HCT116 (cell line): ENCODE results near the gene NIPA2.

Source experiments
- CBX3 ChIP-seq: IDR thresholded peaks from 2 replicates; pipeline ENCODE4 v1.6.1; 2012; ENCODE audit warnings: low read depth
- EZH2 ChIP-seq: fragments of 200-600 bp; sonication (generic); IDR thresholded peaks from 2 replicates; pipeline ENCODE4 v1.6.1; 2017; ENCODE audit warnings: antibody characterized with exemption, mixed run types
- EZH2phosphoT487 ChIP-seq: fragments of 200-600 bp; IDR thresholded peaks from 2 replicates; pipeline ENCODE4 v1.6.1; 2018; ENCODE audit warnings: antibody characterized with exemption, borderline replicate concordance
- JUND ChIP-seq: IDR thresholded peaks from 2 replicates; pipeline ENCODE4 v1.6.1; 2012
- MAX ChIP-seq: IDR thresholded peaks from 2 replicates; pipeline ENCODE4 v1.6.1; 2012
- POLR2A ChIP-seq: IDR thresholded peaks from 2 replicates; pipeline ENCODE4 v1.7.0; 2011; ENCODE audit warnings: borderline replicate concordance; ENCODE audit not compliant: insufficient read depth, insufficient read length; ENCODE audit errors: extremely low read depth
- POLR2AphosphoS5 ChIP-seq: IDR thresholded peaks from 2 replicates; pipeline ENCODE4 v1.6.1; 2011; ENCODE audit warnings: mild to moderate bottlenecking, low read depth, low read length, moderate library complexity
- RAD21 ChIP-seq: IDR thresholded peaks from 2 replicates; pipeline ENCODE4 v1.6.1; 2012; ENCODE audit warnings: low read depth, mild to moderate bottlenecking
- SIN3A ChIP-seq: IDR thresholded peaks from 2 replicates; pipeline ENCODE4 v1.6.1; 2012; ENCODE audit warnings: low read depth
- SP1 ChIP-seq: IDR thresholded peaks from 2 replicates; pipeline ENCODE4 v1.6.1; 2012; ENCODE audit warnings: low read depth
- SRF ChIP-seq: IDR thresholded peaks from 2 replicates; pipeline ENCODE4 v1.6.1; 2012; ENCODE audit warnings: low read depth
- TCF7L2 ChIP-seq: IDR thresholded peaks from 2 replicates; pipeline ENCODE4 v1.7.0; 2011; ENCODE audit warnings: borderline replicate concordance, inconsistent platforms; ENCODE audit not compliant: insufficient read depth, insufficient read length; ENCODE audit errors: extremely low read depth
- ZFX ChIP-seq: fragments of 450-650 bp; IDR thresholded peaks from 2 replicates; pipeline ENCODE4 v1.6.1; 2017
- TF ChIP-seq, protein P1 (sequence below), 3 experiments: fragments of 200-600 bp in 1 of 3; sonication (generic) in 1 of 3; IDR thresholded peaks in 2 of 3; conservative IDR thresholded peaks in 1 of 3; 2 replicates each; pipeline ENCODE4 v1.5.1; 2012 to 2017; ENCODE audit warnings: low read depth in 2 of 3, low read length in 2 of 3, antibody characterized with exemption in 1 of 3, borderline replicate concordance in 1 of 3, control low read depth in 1 of 3, mild to moderate bottlenecking in 1 of 3, mixed read lengths in 1 of 3, mixed run types in 1 of 3, moderate library complexity in 1 of 3; ENCODE audit not compliant: insufficient read depth in 1 of 3

DNA sequence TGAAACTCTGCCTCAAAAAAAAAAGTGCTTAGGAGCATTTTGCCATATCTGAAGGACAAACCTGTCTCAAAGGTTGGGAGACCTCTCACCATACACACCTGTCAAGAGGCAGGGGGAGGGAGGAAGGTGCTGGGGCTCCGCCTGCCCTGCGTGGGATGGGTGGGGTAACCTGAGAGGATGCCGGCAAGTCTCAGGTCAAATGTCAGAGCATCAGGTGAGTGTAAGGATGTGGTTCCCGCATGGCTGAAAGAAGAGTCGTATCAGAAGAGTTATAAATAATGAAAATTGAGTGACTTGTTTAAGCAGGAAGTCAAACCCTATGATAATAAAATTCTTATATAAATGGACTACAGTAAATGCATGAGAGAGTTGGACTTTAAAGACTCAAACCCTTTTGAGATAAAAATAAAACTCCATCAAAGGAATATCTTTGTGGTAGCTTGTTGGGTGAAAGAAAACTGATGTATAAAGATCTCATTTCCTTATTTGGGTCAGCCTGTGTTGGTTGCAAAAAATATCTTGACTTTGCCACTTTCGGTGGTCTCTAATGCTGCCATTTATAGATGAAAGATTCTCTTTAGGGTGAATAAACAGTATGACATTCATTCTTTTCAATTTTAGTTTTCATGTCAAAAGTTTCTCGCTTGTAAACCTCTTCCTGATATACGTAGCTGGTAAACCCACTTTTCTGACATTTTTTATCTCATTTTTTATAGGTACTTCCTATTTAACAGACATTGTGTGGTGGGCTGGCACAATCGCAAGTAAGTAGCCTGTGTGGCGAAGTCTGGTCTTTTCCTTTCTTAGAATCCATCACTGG is 28.2 kb upstream of the NIPA2 start:
- TF ChIP-seq ZFX (no peak), EZH2phosphoT487 (no peak), POLR2AphosphoS5 (no peak), SIN3A (no peak), MAX (no peak), RAD21 (no peak), JUND (no peak), SRF (no peak), POLR2A (no peak), SP1 (no peak), EZH2 (no peak), CBX3 (no peak), TCF7L2 (no peak)
- TF ChIP-seq, protein P1, sequence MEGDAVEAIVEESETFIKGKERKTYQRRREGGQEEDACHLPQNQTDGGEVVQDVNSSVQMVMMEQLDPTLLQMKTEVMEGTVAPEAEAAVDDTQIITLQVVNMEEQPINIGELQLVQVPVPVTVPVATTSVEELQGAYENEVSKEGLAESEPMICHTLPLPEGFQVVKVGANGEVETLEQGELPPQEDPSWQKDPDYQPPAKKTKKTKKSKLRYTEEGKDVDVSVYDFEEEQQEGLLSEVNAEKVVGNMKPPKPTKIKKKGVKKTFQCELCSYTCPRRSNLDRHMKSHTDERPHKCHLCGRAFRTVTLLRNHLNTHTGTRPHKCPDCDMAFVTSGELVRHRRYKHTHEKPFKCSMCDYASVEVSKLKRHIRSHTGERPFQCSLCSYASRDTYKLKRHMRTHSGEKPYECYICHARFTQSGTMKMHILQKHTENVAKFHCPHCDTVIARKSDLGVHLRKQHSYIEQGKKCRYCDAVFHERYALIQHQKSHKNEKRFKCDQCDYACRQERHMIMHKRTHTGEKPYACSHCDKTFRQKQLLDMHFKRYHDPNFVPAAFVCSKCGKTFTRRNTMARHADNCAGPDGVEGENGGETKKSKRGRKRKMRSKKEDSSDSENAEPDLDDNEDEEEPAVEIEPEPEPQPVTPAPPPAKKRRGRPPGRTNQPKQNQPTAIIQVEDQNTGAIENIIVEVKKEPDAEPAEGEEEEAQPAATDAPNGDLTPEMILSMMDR (IDR thresholded peaks at IDR 0.05 in 2 of 3, conservative IDR thresholded peaks at IDR 0.05 in 1 of 3; ENCODE audit: borderline replicate concordance in 1 of 3, insufficient read depth in 1 of 3, low read depth in 2 of 3, low read length in 2 of 3), result no peak
